Stimulated activated CD4-positive, alpha-beta T cell treated with anti-CD3 and anti-CD28 coated beads, Interleukin-4, amount 100 ng/mL, for 24 hours (primary cell): ENCODE results near the gene RGS4.

Source experiments
- DNase-seq: peaks from one replicate; pipeline ENCODE4 v3.0.0-alpha.2; 2020

RGS4 gene

GRCh38 chr1:163104385-163105099 lies 35.4 kb downstream of the RGS4 start:
- DNase-seq: no peak

- no peak for DNase-seq
Measured at GRCh38 chr1:163106364-163106987, 37.3 kb downstream of the RGS4 start.

- no peak for DNase-seq
Measured at GRCh38 chr1:163107655-163108054, 38.5 kb downstream of the RGS4 start.

- DNase-seq: no peak
Measured at GRCh38 chr1:163115887-163116286, 46.7 kb downstream of the RGS4 start.

- no peak for DNase-seq
Measured at GRCh38 chr1:163119707-163120106, 50.5 kb downstream of the RGS4 start.

GRCh38 chr1:163120372-163120771 lies 51.2 kb downstream of the RGS4 start:
- no peak for DNase-seq

GRCh38 chr1:163124812-163125211 lies 55.7 kb downstream of the RGS4 start:
- no peak for DNase-seq
